ENCODE data around the gene VTI1A. TPM values are rescaled to one million over a fixed set of nuclear protein-coding genes. Genes with fewer than 3 reads are reported as not detected.

The VTI1A gene
- total RNA-seq, 1 donor from 2014 or later = 34.6 TPM

DNA sequence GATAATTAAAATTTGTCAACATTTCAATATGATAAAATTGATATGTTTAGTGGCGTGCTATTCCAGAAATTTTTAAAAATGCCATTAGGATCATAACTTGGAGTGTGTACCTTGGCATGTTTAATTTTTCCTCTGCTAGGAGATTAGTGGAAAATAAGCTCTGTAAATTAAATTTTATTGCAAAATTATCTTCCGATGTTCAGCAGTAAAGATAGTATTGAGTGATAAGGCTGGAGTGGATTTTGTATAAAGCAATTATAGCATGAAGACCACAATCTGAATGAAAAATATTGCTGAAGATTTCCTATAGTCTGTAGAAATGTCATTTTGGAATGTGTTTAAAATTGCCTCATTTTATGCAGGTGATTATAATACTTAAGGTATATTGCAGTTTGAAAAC is 110.2 kb downstream of the VTI1A start:
- Mint-ChIP-seq H3K27ac (no peak overlapping the region), H3K36me3 (no peaks in the 10 kb centered on the region), H3K4me1 (peaks cover 7% of the 10 kb centered on the region), H3K9me3 (no peaks in the 10 kb centered on the region), H3K27me3 (ENCODE audit: low read depth) (no peaks in the 10 kb centered on the region), H3K4me3 (no peak overlapping the region)
- no peak for DNase-seq (ENCODE audit: low spot score in 2 of 2, unreplicated experiment in 2 of 2)
- TF ChIP-seq, protein P1, sequence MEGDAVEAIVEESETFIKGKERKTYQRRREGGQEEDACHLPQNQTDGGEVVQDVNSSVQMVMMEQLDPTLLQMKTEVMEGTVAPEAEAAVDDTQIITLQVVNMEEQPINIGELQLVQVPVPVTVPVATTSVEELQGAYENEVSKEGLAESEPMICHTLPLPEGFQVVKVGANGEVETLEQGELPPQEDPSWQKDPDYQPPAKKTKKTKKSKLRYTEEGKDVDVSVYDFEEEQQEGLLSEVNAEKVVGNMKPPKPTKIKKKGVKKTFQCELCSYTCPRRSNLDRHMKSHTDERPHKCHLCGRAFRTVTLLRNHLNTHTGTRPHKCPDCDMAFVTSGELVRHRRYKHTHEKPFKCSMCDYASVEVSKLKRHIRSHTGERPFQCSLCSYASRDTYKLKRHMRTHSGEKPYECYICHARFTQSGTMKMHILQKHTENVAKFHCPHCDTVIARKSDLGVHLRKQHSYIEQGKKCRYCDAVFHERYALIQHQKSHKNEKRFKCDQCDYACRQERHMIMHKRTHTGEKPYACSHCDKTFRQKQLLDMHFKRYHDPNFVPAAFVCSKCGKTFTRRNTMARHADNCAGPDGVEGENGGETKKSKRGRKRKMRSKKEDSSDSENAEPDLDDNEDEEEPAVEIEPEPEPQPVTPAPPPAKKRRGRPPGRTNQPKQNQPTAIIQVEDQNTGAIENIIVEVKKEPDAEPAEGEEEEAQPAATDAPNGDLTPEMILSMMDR (IDR thresholded peaks at IDR 0.05; ENCODE audit: unreplicated experiment) = no peak

DNA sequence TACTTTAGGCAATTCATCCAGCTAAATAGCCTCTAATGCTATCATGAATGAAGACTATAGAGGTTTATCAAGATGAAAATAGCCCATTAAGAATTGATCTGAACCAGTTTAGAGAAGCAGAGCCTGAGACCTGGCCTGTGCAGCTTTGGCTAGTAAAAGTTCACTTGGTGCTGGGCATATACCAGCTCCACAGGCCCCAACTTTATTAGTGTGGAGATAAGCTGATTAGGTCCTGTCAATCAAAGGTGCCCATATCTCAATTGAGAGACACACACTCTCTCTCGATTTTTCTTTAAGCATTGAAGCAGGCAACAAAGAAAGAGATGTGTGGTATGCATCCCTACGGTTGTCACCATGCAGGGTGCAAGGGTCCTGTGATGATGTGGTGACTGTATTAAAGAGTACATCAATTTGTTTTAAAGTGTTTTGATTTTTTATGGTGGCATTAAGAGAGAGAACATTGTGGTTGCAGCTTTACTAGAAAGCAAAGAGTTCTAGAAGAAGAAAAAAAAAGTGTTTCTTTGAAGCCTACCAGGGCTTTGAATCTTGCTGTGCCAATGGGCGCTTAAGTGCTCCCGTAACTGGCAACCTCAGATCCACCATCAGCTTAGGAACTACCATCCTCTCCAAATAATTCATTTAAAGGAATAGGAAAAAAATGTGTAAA is 111.6 kb downstream of the VTI1A start:
- no peak for DNase-seq (ENCODE audit: low spot score in 2 of 2, unreplicated experiment in 2 of 2)
- Mint-ChIP-seq H3K9me3 (no peaks in the 10 kb centered on the region), H3K4me3 (no peak overlapping the region), H3K27ac (no peak overlapping the region), H3K36me3 (no peaks in the 10 kb centered on the region), H3K27me3 (ENCODE audit: low read depth) (no peaks in the 10 kb centered on the region), H3K4me1 (peaks cover 7% of the 10 kb centered on the region)
- TF ChIP-seq, protein P1 (IDR thresholded peaks at IDR 0.05; ENCODE audit: unreplicated experiment) = no peak

DNA sequence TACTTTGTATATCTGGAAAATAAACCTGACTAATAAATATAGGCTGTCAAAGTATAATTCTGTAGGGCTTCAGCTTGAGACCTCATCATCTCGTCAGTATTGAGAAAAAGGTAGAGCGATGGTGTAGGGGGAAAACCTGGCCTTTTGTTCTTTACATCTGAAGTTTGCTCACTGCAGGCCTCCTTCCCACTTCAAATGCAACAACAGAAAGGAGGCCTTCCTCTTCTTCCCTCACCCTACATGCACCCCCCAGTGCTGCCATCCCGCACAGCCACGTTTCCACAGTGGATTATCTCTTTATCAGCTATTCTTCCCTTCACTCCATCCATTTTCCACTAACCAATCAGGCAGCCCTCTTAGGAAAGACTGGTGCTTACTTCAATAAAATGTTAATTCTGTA is 112.3 kb downstream of the VTI1A start:
- Mint-ChIP-seq H3K27ac (no peak overlapping the region), H3K4me3 (no peak overlapping the region), H3K36me3 (no peaks in the 10 kb centered on the region), H3K4me1 (peaks cover 7% of the 10 kb centered on the region), H3K9me3 (no peaks in the 10 kb centered on the region), H3K27me3 (ENCODE audit: low read depth) (no peaks in the 10 kb centered on the region)
- TF ChIP-seq, protein P1 (IDR thresholded peaks at IDR 0.05; ENCODE audit: unreplicated experiment) = no peak
- no peak for DNase-seq (ENCODE audit: low spot score in 2 of 2, unreplicated experiment in 2 of 2)

DNA sequence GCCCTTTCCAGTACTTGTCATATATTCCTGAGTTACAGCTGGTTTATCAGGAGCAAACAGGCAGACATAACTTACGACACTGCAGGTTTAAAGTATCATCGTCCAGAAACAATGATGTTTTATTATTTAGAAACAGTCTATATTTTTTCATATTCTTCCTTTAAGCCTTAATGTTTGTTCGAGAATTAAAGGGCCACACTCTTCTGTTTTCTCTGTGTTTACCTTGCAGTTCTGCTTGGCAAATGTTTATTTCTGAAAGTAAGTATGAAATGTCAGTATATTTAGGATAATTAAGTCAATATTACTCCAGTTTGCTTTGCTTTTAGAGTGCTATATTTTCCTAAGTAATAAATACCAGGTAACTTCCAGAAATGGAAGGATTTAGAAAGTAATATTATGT is 115.1 kb downstream of the VTI1A start:
- Mint-ChIP-seq H3K27ac (no peak overlapping the region), H3K4me1 (peaks cover 13% of the 10 kb centered on the region), H3K4me3 (no peak overlapping the region), H3K27me3 (ENCODE audit: low read depth) (no peaks in the 10 kb centered on the region), H3K9me3 (no peaks in the 10 kb centered on the region), H3K36me3 (no peaks in the 10 kb centered on the region)
- DNase-seq (ENCODE audit: low spot score in 2 of 2, unreplicated experiment in 2 of 2) = no peak
- TF ChIP-seq, protein P1 (IDR thresholded peaks at IDR 0.05; ENCODE audit: unreplicated experiment) = no peak

DNA sequence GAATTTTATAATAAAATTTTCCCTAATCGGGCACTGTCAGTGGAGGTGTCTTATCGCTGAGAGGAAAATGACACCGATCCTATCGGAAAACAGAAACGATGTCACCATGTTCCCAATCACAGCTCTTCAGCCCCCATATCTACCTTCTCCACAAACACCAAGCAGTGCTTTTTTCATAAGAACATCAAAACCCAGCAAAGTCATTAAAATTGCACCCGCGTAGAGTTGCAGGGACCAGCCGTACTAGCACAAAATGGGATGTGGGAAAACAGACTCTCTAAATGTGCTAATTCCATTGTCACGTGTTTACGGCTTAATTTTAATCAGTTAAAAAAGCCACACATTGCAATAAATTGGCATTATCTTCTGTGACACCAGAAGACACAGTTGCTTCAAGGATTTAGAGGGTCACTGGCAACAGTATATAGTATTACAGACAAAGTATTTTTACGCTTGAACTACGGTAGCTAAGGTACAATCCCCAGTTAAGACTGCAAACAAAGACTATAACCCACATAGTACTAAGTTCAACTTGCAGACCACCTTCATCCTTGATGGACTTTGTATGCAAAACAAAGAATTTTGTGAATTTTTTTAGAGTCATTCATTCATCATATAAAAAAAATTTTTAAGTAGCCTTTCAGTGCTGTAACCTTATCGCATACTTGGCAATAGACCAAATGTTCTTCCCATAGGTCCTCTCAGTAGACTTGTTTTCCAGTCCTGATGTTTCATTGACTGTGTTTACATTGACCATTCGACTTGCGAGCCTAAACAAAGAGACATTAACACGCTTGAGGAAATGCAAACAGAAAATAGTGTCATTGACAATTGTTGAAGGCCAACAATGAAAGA is 116.0 kb downstream of the VTI1A start:
- Mint-ChIP-seq H3K36me3 (no peaks in the 10 kb centered on the region), H3K9me3 (no peaks in the 10 kb centered on the region)

More for the DNA sequence above, 116.0 kb downstream of the VTI1A start:
- H3K27me3 Mint-ChIP-seq (ENCODE audit: low read depth) = no peaks in the 10 kb centered on the region
- DNase-seq (ENCODE audit: low spot score in 2 of 2, unreplicated experiment in 2 of 2) = no peak
- no peak overlapping the region for H3K27ac Mint-ChIP-seq
- no peak overlapping the region for H3K4me3 Mint-ChIP-seq
- H3K4me1 Mint-ChIP-seq = peaks cover 6% of the 10 kb centered on the region
- TF ChIP-seq, protein P1 (IDR thresholded peaks at IDR 0.05; ENCODE audit: unreplicated experiment) = no peak
